ENCODE measurements around the gene AOAH. TPM values are rescaled to one million over a fixed set of nuclear protein-coding genes. Genes with fewer than 3 reads are reported as not detected.

AOAH gene
- not detected in 2 replicates for total RNA-seq

DNA sequence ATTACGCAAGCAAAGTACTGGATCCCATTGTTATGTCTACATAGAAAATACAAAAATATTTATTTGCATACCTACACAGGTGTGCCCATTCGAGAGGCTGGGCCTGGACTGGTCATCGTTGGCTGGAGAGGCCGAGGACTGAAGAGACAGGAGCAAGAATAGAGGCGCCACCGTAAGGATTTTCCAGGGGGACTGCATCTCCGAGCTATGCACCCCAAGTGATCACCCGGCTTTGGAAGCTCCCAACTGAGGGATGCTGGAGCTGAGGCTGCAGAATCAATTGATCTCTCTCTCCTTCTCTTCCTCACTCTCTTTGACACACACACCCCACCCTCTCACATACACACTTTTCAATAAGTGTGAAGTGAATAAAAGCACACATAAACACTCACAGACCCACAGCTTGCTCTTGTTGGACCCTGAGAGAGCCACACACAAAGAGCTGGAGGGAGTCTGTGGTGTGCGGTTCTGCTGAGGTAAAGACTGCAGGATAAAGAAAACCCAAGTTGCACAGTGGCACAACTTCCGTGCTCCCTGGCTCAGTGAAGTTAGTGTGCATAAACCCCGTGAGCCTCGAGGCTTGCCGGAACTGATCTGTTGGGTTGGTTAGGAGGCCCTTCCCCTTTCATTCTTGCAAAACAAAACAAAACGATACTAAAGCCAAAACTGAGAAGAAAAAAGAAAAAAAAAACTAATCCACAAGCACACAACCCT is at the start of gene AOAH:
TSS of gene AOAH (minus strand) at position 544 of the 714 bp plus-strand sequence. CDS start at position 198, 346 bp downstream.

Measured in uterine smooth muscle cell (primary cell).